ENCODE measurements around the gene FILIP1L. TPM values are rescaled to one million over a fixed set of nuclear protein-coding genes. Genes with fewer than 3 reads are reported as not detected.

Gene FILIP1L
- total and polyA plus RNA-seq, 2 of the 4 experiments (the other 2 are of a cell fraction) = 11.5 to 19.9 TPM

DNA sequence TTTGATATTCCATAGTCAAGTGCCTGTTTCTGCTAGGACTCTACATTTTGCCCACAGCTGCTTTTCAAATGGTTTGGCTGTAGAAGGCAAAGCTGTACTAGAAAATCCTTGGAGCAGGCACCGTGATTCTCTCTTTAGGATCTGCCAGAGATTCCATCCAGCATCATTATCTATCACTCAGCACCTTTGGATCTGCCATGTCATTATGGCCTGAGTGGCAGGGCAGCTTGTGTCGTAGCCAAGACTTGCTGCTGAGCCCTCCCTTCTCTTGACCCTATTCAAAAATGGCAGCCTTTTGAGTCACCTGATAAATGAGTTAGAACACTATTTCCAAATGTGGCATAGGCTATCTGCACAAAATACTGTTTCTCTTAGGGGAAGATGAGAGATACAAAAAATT is 304.7 kb downstream of the FILIP1L start:
- Histone ChIP-seq H4K8ac (ENCODE audit: low read depth in 2 of 2, low read length in 2 of 2) (no peak overlapping the region), H3K4me1 (ENCODE audit: control insufficient read depth, insufficient read depth, low read length) (no peaks in the 10 kb centered on the region), H3K23ac (ENCODE audit: low read depth, low read length) (no peak overlapping the region), H3K27me3 (ENCODE audit: control insufficient read depth, insufficient read depth, low read length) (no peaks in the 10 kb centered on the region), H3K36me3 (ENCODE audit: control insufficient read depth, insufficient read depth, low read length) (no peaks in the 10 kb centered on the region), H3K27ac (ENCODE audit: insufficient read depth, low read length) (no peak overlapping the region), H3K4me3 (ENCODE audit: insufficient read depth, low read depth, low read length) (no peak overlapping the region), H3K9ac (ENCODE audit: low read depth, low read length) (no peak overlapping the region), H4K20me1 (ENCODE audit: insufficient read depth, low read length) (no peaks in the 10 kb centered on the region), H3K9me1 (ENCODE audit: insufficient read depth, low read length) (no peaks in the 10 kb centered on the region; the same call in 1 of the 2 replicates), H4K5ac (ENCODE audit: low read depth, low read length) (no peak overlapping the region), H2BK5ac (ENCODE audit: low read depth, low read length, poor library complexity, severe bottlenecking) (no peak overlapping the region), H3K18ac (ENCODE audit: low read depth, low read length) (no peak overlapping the region), H3K4me2 (ENCODE audit: low read depth, low read length) (no peak overlapping the region), H2AK9ac (replicated peaks; ENCODE audit: low read depth, low read length, poor library complexity) (no peak overlapping the region), H2BK120ac (ENCODE audit: low read depth, low read length) (no peak overlapping the region), H2BK15ac (ENCODE audit: low read depth, low read length) (no peak overlapping the region), H2BK20ac (ENCODE audit: low read depth, low read length) (no peak overlapping the region), H3K79me1 (ENCODE audit: low read depth in 1 of 2, low read length in 2 of 2) (no peaks in the 10 kb centered on the region), H4K91ac (ENCODE audit: insufficient read depth, low read depth, low read length) (no peak overlapping the region), H3K14ac (replicated peaks; ENCODE audit: low read depth, low read length) (no peak overlapping the region), H2AFZ (replicated peaks; ENCODE audit: low read length, poor library complexity) (no peak overlapping the region), H3K56ac (ENCODE audit: extremely low read depth, insufficient read depth, low read length) (no peak overlapping the region), H3K4ac (ENCODE audit: low read depth, low read length) (no peak overlapping the region), H3K9me3 (ENCODE audit: control insufficient read depth, insufficient read depth, low read length) (peaks cover 8% of the 10 kb centered on the region), H2AK5ac (ENCODE audit: low read depth, low read length) (no peak overlapping the region)
- ChIA-PET CTCF (no interaction called here), POLR2A (ENCODE audit: unreplicated experiment) (no interaction called here)
- no TSS peak for BruUV-seq (replicated peaks)
- no CpG with 5 or more reads among the region's 2 CpGs for WGBS, 2 experiments (ENCODE audit: extremely low coverage in 2 of 2, insufficient read length in 1 of 2)
- intact Hi-C loops (cut with micrococcal nuclease) = loop anchor here (5.0 kb wide), 1 partner anchor 787 kb away; no protein-coding TSS in a partner anchor
- no peak for ATAC-seq (ENCODE audit: low read depth)
- in situ Hi-C loops (cut with MboI; ENCODE audit: low sequenced_read_pairs) = no loop called here
- TF ChIP-seq MAZ (IDR thresholded peaks at IDR 0.05; ENCODE audit: borderline replicate concordance, low read depth, low read length) (no peak), MAFK (IDR thresholded peaks at IDR 0.05; ENCODE audit: low read depth, low read length) (no peak)
- DNase-seq = no peak
- dilution Hi-C loops (cut with HindIII; ENCODE audit: low sequenced_read_pairs, unreplicated experiment) = no loop called here

Data from IMR-90 (cell line).